ENCODE results near the gene KDM4C. TPM values are rescaled to one million over a fixed set of nuclear protein-coding genes. Genes with fewer than 3 reads are reported as not detected.
"Not testable (repeated sequence)": the region's sequence is repeated elsewhere in the genome, so short reads cannot be mapped to it uniquely, and the experiment has no call there.

KDM4C gene
- total and polyA plus RNA-seq, 2 donors, result 20.3 to 36.2 TPM

DNA sequence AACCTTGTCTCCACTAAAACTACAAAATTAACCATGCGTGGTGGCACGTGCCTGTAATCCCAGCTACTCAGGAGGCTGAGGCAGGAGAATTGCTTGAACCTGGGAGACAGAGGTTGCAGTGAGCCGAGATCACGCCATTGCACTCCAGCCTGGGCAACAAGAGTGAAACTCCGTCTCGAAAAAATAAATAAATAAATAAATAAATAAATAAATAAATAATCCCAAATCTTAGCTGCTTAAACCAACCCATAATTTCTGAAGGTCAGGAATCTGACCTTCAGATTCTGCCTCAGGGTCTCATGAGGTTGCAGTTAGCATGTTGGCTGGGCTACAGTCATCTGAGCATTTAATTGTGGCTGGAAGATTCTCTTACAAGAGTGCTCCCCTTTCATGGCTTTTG, 48.5 kb downstream of the KDM4C start:
- DNase-seq (ENCODE audit: low read depth in 6 of 9, low spot score in 9 of 9); H3K4me3 ChIP-seq (ENCODE audit: low read length in 2 of 2); H3K9me3 ChIP-seq (ENCODE audit: control insufficient read depth in 2 of 2, insufficient read depth in 1 of 2, low read length in 1 of 2); H3K27ac ChIP-seq (ENCODE audit: low read depth in 1 of 2, low read length in 1 of 2); H3K27me3 ChIP-seq (ENCODE audit: control insufficient read depth in 2 of 2, insufficient read depth in 1 of 2, low read length in 1 of 2); H3K4me1 ChIP-seq (ENCODE audit: control insufficient read depth in 2 of 2, insufficient read depth in 2 of 2, low read length in 2 of 2): not testable (repeated sequence)
- WGBS, result over 99% methylated on average over 6 of the region's 6 CpGs
- H3K36me3 ChIP-seq (ENCODE audit: control insufficient read depth in 2 of 2, insufficient read depth in 2 of 2, low read length in 1 of 2), result peaks cover 12 to 23% of the 10 kb centered on the region in 2 donors

DNA sequence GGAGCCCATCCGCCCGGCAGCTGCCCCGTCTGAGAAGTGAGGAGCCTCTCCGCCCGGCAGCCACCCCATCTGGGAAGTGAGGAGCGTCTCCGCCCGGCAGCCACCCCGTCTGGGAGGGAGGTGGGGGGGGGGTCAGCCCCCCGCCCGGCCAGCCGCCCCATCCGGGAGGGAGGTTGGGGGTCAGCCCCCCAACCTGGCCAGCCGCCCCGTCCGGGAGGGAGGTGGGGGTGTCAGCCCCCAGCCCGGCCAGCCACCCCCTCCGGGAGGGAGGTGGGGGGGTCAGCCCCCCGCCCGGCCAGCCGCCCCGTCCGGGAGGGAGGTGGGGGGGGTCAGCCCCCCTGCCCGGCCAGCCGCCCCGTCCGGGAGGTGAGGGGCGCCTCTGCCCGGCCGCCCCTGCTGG, 49.9 kb downstream of the KDM4C start:
- H3K27me3 ChIP-seq (ENCODE audit: control insufficient read depth in 2 of 2, insufficient read depth in 1 of 2, low read length in 1 of 2); H3K9me3 ChIP-seq (ENCODE audit: control insufficient read depth in 2 of 2, insufficient read depth in 1 of 2, low read length in 1 of 2); H3K27ac ChIP-seq (ENCODE audit: low read depth in 1 of 2, low read length in 1 of 2); DNase-seq (ENCODE audit: low read depth in 6 of 9, low spot score in 9 of 9); H3K4me3 ChIP-seq (ENCODE audit: low read length in 2 of 2); H3K4me1 ChIP-seq (ENCODE audit: control insufficient read depth in 2 of 2, insufficient read depth in 2 of 2, low read length in 2 of 2): not testable (repeated sequence)
- WGBS, result 97% methylated on average over 29 of the region's 30 CpGs
- peaks cover 12 to 23% of the 10 kb centered on the region in 2 donors for H3K36me3 ChIP-seq (ENCODE audit: control insufficient read depth in 2 of 2, insufficient read depth in 2 of 2, low read length in 1 of 2)

- H3K36me3 ChIP-seq (ENCODE audit: control insufficient read depth in 2 of 2, insufficient read depth in 2 of 2, low read length in 1 of 2), result peaks cover 8 to 15% of the 10 kb centered on the region in 2 donors
- DNase-seq (ENCODE audit: low read depth in 6 of 9, low spot score in 9 of 9), result no peak
- WGBS, result 97% methylated on average over 4 of the region's 4 CpGs
Measured at GRCh38 chr9:6811436-6811835, 53.7 kb downstream of the KDM4C start.

DNA sequence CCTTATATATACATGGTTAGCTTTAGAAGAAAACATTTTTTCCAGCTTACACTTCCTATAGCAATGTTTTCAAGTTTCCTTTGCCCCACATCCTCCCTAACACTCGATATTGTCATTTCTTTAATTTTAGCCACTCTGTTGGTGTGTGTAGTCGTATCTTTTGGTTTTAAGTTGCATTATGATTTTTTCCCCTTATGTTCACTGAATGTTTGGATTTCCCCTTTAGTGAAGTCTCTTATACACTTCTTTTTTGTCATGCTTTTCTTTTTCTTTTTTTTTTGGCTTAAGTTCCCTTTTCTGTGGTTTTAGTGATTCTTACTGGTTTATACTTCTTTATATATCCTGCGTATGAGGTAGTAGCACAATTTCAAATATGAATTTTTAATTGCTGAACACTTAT, 58.8 kb downstream of the KDM4C start:
- no peaks in the 10 kb centered on the region for H3K4me1 ChIP-seq (ENCODE audit: control insufficient read depth in 2 of 2, insufficient read depth in 2 of 2, low read length in 2 of 2)
- WGBS, result 69% methylated on average over 3 of the region's 3 CpGs
- H3K4me3 ChIP-seq (ENCODE audit: low read length in 2 of 2), result no peak overlapping the region
- H3K9me3 ChIP-seq (ENCODE audit: control insufficient read depth in 2 of 2, insufficient read depth in 1 of 2, low read length in 1 of 2), result no peaks in the 10 kb centered on the region
- no peaks in the 10 kb centered on the region for H3K27me3 ChIP-seq (ENCODE audit: control insufficient read depth in 2 of 2, insufficient read depth in 1 of 2, low read length in 1 of 2)
- H3K36me3 ChIP-seq (ENCODE audit: control insufficient read depth in 2 of 2, insufficient read depth in 2 of 2, low read length in 1 of 2), result peaks cover 0 to 5% of the 10 kb centered on the region in 2 donors
- DNase-seq (ENCODE audit: low read depth in 6 of 9, low spot score in 9 of 9), result no peak
- no peak overlapping the region for H3K27ac ChIP-seq (ENCODE audit: low read depth in 1 of 2, low read length in 1 of 2)

More at GRCh38 chr9:6811436-6811835, 53.7 kb downstream of the KDM4C start:
- H3K4me3 ChIP-seq (ENCODE audit: low read length in 2 of 2), result no peak overlapping the region
- H3K9me3 ChIP-seq (ENCODE audit: control insufficient read depth in 2 of 2, insufficient read depth in 1 of 2, low read length in 1 of 2), result no peaks in the 10 kb centered on the region
- H3K27ac ChIP-seq (ENCODE audit: low read depth in 1 of 2, low read length in 1 of 2), result no peak overlapping the region
- no peaks in the 10 kb centered on the region for H3K27me3 ChIP-seq (ENCODE audit: control insufficient read depth in 2 of 2, insufficient read depth in 1 of 2, low read length in 1 of 2)
- H3K4me1 ChIP-seq (ENCODE audit: control insufficient read depth in 2 of 2, insufficient read depth in 2 of 2, low read length in 2 of 2), result no peaks in the 10 kb centered on the region

DNA sequence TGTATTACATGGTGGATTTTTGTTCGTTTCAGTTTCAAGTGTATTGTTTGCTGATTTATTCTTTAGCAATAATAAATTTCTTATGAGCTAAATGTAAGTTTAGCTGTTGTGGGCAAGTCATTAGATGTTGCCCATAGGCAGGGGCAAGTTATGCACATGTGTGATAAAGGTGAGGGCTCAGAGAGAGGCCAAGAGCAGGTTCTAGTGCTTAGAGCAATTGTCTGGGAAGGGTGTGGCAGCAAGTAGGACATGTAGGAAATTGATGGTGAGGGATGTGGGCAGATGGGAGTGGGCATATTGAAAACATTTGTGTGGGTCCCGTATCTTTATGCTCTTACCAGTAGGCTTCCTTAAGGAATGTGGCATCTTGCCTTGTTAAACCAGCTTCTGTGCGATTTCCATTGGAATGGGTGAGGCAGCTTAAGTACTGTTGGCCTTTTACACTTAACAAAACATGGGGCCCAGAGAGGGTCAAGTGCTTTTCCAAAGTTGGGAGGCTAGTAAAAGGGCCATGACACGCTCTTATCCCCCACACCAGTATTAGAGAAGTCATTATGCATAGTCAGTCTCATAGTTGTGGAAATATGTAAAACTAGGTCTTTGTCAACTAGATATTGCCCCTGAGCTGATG, 60.6 kb downstream of the KDM4C start:
- peaks cover 2 to 10% of the 10 kb centered on the region in 2 donors for H3K36me3 ChIP-seq (ENCODE audit: control insufficient read depth in 2 of 2, insufficient read depth in 2 of 2, low read length in 1 of 2)
- WGBS, result 98% methylated on average over 4 of the region's 4 CpGs
- no peak for DNase-seq (ENCODE audit: low read depth in 6 of 9, low spot score in 9 of 9)
- no peaks in the 10 kb centered on the region for H3K9me3 ChIP-seq (ENCODE audit: control insufficient read depth in 2 of 2, insufficient read depth in 1 of 2, low read length in 1 of 2)
- no peaks in the 10 kb centered on the region for H3K27me3 ChIP-seq (ENCODE audit: control insufficient read depth in 2 of 2, insufficient read depth in 1 of 2, low read length in 1 of 2)
- no peak overlapping the region for H3K4me3 ChIP-seq (ENCODE audit: low read length in 2 of 2)
- H3K27ac ChIP-seq (ENCODE audit: low read depth in 1 of 2, low read length in 1 of 2), result no peak overlapping the region
- H3K4me1 ChIP-seq (ENCODE audit: control insufficient read depth in 2 of 2, insufficient read depth in 2 of 2, low read length in 2 of 2), result no peaks in the 10 kb centered on the region

- H3K27ac ChIP-seq (ENCODE audit: low read depth in 1 of 2, low read length in 1 of 2), result no peak overlapping the region
- no peak for DNase-seq (ENCODE audit: low read depth in 6 of 9, low spot score in 9 of 9)
- H3K4me3 ChIP-seq (ENCODE audit: low read length in 2 of 2), result no peak overlapping the region
- H3K4me1 ChIP-seq (ENCODE audit: control insufficient read depth in 2 of 2, insufficient read depth in 2 of 2, low read length in 2 of 2), result no peaks in the 10 kb centered on the region
- WGBS, result 97% methylated on average over 2 of the region's 2 CpGs
- H3K36me3 ChIP-seq (ENCODE audit: control insufficient read depth in 2 of 2, insufficient read depth in 2 of 2, low read length in 1 of 2), result peaks cover 4 to 14% of the 10 kb centered on the region in 2 donors
- H3K27me3 ChIP-seq (ENCODE audit: control insufficient read depth in 2 of 2, insufficient read depth in 1 of 2, low read length in 1 of 2), result no peaks in the 10 kb centered on the region
- H3K9me3 ChIP-seq (ENCODE audit: control insufficient read depth in 2 of 2, insufficient read depth in 1 of 2, low read length in 1 of 2), result no peaks in the 10 kb centered on the region
Measured at GRCh38 chr9:6819112-6819511, 61.3 kb downstream of the KDM4C start.

GRCh38 chr9:6819529-6819928, 61.8 kb downstream of the KDM4C start:
- H3K27ac ChIP-seq (ENCODE audit: low read depth in 1 of 2, low read length in 1 of 2), result no peak overlapping the region
- no peaks in the 10 kb centered on the region for H3K9me3 ChIP-seq (ENCODE audit: control insufficient read depth in 2 of 2, insufficient read depth in 1 of 2, low read length in 1 of 2)
- no peaks in the 10 kb centered on the region for H3K4me1 ChIP-seq (ENCODE audit: control insufficient read depth in 2 of 2, insufficient read depth in 2 of 2, low read length in 2 of 2)
- H3K36me3 ChIP-seq (ENCODE audit: control insufficient read depth in 2 of 2, insufficient read depth in 2 of 2, low read length in 1 of 2), result peaks cover 4 to 13% of the 10 kb centered on the region in 2 donors
- H3K27me3 ChIP-seq (ENCODE audit: control insufficient read depth in 2 of 2, insufficient read depth in 1 of 2, low read length in 1 of 2), result no peaks in the 10 kb centered on the region
- H3K4me3 ChIP-seq (ENCODE audit: low read length in 2 of 2), result no peak overlapping the region
- DNase-seq (ENCODE audit: low read depth in 6 of 9, low spot score in 9 of 9), result no peak
- 97% methylated on average over 3 of the region's 3 CpGs for WGBS

- Histone ChIP-seq H3K4me3 (ENCODE audit: low read length in 2 of 2) (no peak overlapping the region), H3K36me3 (ENCODE audit: control insufficient read depth in 2 of 2, insufficient read depth in 2 of 2, low read length in 1 of 2) (peaks cover 4 to 15% of the 10 kb centered on the region in 2 donors), H3K9me3 (ENCODE audit: control insufficient read depth in 2 of 2, insufficient read depth in 1 of 2, low read length in 1 of 2) (no peaks in the 10 kb centered on the region), H3K27ac (ENCODE audit: low read depth in 1 of 2, low read length in 1 of 2) (no peak overlapping the region), H3K27me3 (ENCODE audit: control insufficient read depth in 2 of 2, insufficient read depth in 1 of 2, low read length in 1 of 2) (no peaks in the 10 kb centered on the region), H3K4me1 (ENCODE audit: control insufficient read depth in 2 of 2, insufficient read depth in 2 of 2, low read length in 2 of 2) (peaks cover 0 to 3% of the 10 kb centered on the region in 2 donors)
- DNase-seq (ENCODE audit: low read depth in 6 of 9, low spot score in 9 of 9), result no peak
- WGBS, result 95% methylated on average over 3 of the region's 3 CpGs
Measured at GRCh38 chr9:6822696-6823095, 64.9 kb downstream of the KDM4C start.

DNA sequence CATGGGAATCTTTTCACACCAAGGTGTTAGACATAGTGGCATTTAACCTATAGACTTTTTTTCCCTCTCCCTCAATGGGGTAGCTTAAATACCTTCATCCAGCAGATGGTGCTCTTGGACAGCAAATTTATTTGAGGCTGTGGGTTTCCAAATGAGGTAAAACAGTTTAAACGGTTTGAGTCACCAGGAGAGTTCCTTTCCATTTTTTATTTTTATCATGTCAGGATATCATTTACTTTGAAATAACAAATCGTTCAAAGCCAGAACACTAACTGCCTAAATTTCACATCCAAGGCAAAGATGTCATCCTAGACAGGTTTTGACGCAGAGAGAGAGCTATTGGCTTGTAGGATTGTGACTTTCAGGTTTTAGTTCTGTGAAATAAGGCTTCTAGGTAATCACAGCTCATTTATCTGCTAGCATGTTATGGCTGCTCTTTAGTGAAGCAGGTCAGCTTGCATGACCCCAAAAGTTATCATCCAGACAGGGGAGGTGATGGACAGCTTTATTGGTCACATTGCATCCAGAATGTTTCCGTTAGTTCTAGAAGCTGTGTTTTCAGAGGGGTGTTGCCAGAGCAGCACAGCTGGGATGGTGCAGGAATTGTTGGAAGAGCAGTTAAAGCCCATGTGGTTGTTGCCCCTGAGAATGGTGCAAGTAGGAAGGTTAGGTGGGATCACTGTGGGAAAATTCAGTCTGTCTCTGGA, 69.8 kb downstream of the KDM4C start:
- Histone ChIP-seq H3K36me3 (ENCODE audit: control insufficient read depth in 2 of 2, insufficient read depth in 2 of 2, low read length in 1 of 2) (peaks cover 15 to 38% of the 10 kb centered on the region in 2 donors), H3K4me1 (ENCODE audit: control insufficient read depth in 2 of 2, insufficient read depth in 2 of 2, low read length in 2 of 2) (peaks cover 0 to 5% of the 10 kb centered on the region in 2 donors), H3K9me3 (ENCODE audit: control insufficient read depth in 2 of 2, insufficient read depth in 1 of 2, low read length in 1 of 2) (peaks cover 0 to 2% of the 10 kb centered on the region in 2 donors), H3K27ac (ENCODE audit: low read depth in 1 of 2, low read length in 1 of 2) (peak overlapping the region in 1 of 2 donors; percentile 38), H3K4me3 (ENCODE audit: low read length in 2 of 2) (no peak overlapping the region), H3K27me3 (ENCODE audit: control insufficient read depth in 2 of 2, insufficient read depth in 1 of 2, low read length in 1 of 2) (no peaks in the 10 kb centered on the region)
- WGBS, result 50% methylated on average over 4 of the region's 4 CpGs
- DNase-seq (ENCODE audit: low read depth in 6 of 9, low spot score in 9 of 9), result peak; percentile 36 to 90 (median 77)
